Germinal center (tissue), 1 donor: ENCODE results near the gene EGFL8.

ENCODE experiments used
- DNase-seq: peaks from one replicate; pipeline ENCODE4 v3.0.0; 2012; ENCODE audit warnings: mixed read lengths, low spot score

EGFL8 gene

DNA sequence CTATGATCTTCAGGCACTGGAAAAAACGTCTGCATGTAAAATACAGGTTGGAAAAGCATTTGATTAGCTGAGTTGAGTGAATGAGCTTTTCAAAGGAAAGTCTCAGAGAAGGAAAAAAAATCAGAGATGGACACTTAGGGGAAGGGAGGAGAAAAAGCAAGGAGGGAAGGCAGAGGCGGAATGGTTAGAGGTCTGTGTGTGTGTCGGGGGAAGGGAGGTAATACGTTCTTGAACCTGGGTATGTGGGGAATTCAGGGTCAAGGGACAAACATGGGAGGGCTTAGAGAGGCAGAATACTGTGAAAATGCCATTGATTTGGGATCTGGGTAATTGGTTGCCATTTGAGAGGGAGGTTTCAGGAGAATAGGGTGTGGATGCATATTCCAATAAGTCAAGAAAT is 17.7 kb upstream of the EGFL8 start:
- no peak for DNase-seq

DNA sequence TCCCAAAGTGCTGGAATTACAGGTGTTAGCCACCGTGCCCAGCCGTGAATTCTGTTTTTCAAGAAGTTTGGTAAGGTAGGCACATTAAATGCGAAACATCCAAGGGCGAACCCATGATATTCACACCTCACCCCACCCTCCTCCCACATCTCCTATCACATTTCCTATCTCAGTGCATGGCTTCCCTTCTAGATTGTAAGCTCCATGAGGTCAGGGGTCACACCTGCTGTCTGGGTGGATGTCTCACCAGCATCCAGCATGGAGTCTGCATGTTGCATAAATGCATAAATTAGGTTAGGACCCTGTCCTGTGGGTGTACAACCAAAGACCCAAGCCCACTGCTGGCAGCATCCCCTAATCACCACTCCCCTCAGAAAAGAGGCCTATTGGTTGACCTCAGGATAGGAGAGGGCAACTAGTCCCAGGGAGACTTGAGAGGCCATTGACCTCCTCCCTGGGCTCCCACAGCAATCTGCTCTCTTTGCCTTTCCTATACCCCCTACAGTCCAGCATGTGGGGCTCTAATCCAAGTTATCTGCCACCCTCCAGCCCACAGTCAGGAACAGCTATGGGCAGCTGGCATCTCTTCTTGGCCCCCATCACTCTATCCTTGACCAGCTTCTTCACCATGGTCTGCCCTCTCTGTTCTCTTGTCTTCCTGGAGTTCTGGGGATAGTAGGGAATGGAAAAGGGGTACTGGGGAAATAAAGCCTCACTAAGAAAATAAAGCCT is 16.8 kb upstream of the EGFL8 start:
- no peak for DNase-seq

DNA sequence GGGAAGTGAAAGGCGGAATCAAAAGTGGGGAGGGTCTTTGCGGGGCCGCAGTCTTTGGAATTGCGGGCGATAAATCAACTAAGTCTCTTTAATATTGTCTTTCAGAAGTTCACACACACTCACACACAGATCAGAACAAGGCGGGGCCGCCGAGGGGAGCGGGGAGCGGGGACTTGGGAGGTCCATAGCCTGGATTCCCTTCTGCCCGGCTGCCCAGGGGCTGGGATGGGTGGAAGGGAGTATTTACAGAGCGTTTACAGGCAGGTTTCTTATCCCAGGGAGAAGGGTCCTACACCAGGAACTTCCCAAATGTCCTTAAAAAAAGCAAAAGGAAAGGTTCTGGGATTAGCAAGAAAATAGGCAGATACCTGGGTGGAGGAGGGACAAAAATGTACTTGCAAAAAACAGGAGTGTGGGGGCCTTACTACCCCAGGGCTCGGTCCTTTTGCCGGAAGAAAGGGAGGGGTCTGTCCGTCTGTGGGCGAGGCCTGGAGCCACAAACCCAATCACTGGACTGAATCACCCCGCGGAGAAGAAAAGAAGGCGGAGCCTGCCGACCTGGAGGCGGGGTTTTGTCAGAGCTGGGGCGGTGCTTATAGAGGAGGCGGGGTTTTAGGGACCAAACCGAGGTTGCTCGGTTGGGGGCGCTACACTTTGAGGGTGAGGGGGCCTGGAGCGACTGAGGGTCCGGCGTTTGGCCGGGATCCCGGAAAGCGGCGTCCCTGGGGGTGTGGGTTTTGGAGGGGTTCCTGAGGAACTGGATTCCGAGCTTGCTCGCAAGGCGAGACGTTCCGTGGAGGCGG is 15.9 kb upstream of the EGFL8 start:
- DNase-seq: peak; percentile 40

DNA sequence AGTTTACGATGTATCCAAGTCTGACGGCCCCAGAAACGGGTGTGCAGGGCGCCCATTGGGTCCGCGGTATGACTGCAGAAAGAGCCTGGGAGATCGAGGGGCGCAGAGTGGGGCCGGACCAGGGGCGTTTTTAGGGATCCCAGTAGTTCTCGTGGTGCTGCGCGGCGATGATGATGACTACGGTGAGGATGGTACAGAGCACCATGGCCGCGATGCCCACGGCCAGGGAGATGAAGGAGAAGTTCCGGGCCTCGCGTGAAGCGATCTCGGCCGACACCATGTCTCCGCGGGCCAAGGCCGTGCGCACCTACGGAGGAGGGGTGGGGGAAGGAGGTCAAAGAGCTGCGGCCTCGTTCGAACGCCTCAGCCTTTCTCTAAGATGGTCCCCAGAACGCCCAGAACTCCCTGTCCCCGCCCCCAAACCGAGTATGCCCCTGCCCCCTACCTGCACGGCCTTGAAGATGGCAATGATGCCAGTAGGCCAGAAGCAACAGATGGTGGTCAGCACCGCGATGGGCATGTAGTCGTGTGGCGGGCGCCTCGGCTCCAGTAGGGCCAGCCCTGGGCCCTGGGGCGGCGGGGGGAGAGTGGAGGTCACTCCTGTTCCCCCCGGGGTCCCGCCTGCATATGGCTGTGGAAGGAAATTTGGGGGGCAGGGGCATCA is 15.2 kb upstream of the EGFL8 start:
- DNase-seq: no peak

DNA sequence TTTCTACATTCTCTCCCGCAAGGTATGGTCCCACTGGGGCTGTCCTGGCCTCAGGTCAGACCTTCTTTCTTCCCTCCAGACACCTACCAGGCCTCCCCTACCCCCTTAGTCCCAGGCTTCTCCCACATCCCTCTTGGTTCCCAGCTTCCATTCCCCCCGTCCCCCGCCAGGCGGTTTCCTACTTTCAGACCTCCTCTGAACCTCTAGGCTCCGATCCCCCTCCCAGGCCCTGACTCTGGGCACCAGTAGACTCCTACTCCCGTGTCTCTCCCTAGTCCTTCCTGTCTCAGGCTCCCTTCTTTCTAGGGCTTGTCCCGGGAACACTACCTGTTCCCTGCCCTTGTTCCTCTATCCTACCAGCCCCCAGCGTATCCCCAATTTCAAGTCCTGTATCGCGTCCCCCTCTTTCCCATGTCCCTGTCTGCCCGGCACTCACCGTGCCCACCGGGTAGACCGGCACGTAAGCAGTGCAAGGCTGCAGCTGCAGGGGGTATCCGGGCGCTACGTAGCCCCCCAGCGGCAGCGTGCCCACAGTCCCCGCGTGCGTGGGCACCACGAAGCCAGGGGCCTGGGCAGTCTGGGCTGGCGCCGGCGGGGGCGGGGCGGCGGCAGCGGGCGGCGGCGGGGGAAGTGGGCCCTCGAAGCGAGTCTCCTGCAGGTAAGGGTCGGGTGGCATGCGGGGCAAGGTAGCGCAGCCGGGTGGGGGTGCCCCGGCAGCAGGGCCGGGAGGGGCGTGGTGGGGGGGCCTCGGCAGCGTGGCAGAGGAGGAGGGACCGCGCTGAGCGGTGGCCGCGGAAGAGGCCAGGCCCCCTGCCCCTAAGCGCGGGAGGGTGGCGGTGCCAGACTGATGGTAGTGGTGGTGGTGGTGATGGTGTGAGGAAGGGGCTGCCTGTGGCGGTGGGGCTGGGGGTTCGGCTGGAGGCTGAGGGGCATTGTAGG is 14.2 kb upstream of the EGFL8 start:
- DNase-seq: no peak

DNA sequence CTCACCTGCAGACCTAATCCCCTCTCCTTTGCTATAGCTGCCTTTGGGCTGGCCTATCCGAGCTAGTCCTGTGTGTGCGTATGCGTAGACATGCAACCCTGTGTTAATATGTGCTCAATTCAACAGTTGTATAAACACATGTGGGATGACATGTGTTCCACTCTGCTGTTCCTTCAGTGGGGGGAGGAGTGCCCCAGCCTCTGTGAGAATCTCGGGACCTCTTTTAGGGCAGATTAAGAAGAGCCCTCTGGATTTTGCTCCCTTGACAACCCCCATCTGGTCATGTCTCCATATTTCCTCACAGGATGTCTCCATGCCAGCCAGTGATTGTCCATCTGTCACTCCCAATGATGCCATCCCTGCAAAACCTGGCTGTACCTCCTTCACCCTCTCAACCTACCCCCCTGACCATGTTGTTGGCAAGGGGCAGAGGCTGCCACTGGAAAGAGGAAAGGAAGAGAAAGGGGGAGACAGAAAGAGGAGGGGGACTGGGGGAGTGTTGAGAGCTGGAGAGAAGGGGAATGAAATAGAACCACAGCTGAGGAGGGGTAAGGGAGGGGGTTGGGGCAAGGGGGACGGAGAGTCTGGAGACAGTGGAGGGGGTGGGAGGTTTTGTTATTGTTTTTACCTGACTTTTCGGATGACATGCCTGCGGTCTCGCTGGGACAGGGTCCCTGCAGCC is 13.1 kb upstream of the EGFL8 start:
- no peak for DNase-seq

DNA sequence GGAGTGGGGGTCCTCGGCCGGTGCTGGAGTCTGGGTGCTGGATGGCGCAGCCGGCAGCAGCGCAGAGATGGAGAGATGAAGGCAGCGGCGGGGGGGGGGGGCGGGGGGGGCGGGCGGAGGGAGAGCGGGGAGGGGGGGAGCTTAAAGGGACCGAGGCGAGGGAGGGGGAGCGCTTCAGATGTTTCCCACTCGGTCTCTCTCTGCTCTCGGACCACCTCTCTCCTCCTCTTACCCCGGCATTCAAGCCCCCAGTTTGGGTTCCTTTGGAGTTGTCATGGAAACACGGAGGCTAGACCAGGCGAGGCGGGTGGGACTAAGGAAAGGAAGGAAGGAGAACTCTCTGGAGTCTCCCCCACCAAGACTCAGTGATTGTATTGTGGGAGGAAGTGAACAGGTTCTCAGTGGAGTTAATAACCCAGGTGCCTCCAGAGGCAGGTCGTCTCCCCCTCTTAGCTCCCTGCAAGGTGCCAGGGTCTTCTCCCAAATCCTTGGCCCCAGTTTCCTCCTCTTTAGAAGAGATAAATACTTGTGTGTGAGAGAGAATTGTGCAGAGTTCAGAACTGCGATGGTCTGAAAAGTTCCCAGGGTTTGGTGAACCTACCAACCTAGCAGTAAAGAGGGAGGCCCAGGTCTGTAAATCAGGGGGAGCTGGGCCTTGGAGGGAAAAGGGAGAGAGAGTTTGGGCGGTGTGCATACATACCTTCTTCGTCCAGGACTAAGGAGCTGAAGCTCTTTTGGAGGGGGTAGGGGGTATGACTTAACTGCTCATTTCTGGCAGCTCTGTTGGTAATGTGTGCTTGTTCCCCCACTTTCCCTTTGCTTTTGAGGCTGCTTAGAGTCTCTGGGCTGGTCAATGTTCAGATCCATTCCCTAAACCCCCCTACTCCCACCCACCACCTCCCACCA is 12.3 kb upstream of the EGFL8 start, which contains the start of gene PRRT1:
PRRT1 (minus strand) TSS at position 77 of the 906 bp plus-strand sequence. CDS start 112 bp downstream, outside the sequence.
- DNase-seq: no peak

DNA sequence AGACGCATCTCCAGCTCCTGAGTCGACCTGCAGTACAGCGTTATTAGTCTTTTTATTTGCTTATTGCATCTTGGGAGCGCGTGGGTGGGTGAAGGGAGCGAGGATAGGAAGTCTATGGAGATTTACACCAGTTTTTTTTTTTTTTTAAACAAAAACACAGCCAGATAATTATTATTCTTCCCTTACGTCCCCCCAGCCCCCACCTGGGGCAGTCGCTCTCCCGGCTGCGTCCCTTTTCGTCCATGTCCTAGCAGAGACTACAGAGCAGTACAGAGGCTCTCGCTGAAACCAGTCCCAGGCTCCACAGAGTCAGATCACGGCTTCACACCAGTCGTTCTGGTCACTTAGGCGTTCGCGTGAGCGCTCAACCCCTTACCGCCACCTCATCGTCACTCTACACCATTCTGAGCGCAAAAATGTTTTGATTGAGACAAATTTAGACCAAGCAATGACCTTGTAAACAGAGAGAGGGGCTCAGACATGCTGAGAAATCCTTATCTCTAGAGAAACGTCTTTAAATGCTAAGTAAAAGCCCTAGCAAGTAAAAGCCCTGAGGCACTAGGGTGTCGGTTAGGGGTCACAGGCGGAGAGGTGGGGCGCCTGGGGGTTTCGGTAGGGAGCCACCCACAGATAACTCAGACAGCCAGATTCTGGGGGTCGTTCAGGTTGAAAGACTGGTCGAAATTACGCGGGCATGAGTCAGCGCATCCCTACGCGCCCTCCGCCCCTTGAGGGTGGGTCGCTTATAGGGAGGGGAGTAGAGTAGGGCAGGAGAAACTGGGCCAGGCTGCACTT is 11.4 kb upstream of the EGFL8 start:
- no peak for DNase-seq

DNA sequence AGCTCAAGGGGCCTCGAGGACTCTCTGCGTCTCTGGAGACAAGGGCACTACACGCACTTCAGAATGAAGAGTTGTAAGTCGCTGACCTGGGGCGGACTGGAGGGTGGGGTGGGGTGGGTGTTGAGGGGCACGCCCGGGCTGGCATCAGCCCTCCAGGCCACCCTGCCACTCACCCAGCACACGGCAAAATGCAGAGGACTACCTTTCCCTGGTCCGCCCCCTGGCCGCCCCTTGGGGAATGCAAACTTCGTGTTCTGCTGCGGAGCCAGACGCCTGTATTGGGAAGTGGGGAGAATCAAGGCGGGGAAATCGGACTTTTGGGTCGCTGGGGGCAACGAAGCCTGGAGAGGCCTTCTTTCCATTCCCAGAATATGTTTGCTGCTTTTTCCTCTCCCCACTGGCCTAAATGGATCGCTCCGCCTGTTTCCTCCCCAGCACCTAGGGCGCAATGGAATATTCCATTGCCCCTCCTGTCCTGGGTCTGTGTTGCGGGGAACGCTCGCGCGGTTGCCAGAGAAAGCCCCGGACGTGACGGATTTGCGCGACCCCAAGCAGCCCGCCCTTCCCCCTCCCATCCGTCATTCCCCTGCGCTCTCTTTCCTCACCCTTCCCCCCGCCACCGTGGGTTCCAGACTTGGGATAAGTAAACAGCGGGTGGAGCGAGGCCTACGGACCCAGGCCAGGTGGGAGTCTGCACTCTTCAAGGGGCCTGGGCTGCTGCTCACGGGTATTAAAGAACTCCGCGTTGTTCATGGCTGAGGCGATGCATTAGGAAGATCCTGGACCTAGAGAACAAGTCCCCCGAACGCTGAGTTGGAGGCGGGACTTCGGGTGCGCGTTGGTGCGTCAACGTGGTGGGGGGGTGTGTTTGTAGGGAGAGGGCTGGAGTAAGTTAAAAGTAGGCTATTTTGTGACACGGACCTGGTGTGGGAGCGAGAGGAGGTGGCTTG is 10.6 kb upstream of the EGFL8 start, which contains the start of gene PPT2:
PPT2 (plus strand) TSS at position 578 of the 950 bp plus-strand sequence. CDS start 454 bp downstream, outside the sequence.
- DNase-seq: peak; percentile 37

DNA sequence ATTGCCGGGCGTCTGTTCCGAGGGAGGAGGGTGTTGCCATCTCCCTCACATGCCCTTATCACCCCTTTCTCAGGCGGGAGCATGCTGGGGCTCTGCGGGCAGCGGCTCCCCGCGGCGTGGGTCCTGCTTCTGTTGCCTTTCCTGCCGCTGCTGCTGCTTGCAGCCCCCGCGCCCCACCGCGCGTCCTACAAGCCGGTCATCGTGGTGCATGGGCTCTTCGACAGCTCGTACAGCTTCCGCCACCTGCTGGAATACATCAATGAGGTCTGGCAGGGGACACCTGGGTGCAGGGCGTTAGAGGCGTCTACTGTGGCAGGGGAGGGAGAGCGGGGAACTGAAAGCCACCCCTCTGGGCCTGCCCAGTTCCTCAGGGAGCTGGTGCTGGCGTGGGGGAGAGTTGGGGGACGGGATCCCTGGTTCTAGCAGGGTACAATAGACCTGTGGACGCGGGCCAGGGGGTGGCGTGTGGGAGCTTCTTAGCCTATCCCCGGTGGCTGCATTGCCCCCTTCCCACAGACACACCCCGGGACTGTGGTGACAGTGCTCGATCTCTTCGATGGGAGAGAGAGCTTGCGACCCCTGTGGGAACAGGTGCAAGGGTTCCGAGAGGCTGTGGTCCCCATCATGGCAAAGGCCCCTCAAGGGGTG is 9.8 kb upstream of the EGFL8 start:
- peak; percentile 85 for DNase-seq

DNA sequence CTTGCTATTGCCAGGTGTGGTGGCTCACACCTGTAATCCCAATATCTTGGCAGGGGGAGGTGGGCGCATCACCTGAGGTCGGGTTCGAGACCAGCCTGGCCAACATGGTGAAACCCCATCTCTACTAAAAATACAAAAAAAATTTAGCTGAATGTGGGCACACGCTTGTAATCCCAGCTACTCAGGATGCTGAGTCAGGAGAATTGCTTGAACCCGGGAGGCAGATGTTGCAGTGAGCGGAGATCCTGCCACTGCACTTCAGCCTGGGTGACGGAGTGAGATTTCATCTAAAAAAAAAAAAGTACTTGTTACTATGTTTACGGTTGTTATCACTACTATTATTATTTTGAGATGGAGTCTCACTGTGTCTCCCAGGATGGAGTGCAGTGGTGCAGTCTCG is 7.5 kb upstream of the EGFL8 start:
- DNase-seq: no peak

DNA sequence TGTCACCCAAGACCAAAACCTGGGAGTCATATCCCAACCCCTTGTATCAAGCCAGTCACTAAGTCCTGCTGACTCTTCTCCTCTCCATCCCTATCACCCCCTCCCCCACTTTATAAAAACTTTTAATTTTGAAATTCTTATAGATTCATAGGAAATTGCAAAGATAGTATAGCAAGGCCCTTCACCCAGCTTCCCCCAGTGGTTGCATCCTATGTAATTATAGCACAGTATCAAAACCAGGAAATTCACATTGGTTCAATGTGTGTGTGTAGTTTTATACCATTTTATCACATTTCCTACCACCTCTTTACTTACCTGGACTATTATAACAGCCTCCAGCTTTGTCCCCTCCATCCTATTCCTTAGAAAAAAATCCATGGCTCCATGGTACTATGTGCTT is 6.3 kb upstream of the EGFL8 start:
- DNase-seq: no peak

DNA sequence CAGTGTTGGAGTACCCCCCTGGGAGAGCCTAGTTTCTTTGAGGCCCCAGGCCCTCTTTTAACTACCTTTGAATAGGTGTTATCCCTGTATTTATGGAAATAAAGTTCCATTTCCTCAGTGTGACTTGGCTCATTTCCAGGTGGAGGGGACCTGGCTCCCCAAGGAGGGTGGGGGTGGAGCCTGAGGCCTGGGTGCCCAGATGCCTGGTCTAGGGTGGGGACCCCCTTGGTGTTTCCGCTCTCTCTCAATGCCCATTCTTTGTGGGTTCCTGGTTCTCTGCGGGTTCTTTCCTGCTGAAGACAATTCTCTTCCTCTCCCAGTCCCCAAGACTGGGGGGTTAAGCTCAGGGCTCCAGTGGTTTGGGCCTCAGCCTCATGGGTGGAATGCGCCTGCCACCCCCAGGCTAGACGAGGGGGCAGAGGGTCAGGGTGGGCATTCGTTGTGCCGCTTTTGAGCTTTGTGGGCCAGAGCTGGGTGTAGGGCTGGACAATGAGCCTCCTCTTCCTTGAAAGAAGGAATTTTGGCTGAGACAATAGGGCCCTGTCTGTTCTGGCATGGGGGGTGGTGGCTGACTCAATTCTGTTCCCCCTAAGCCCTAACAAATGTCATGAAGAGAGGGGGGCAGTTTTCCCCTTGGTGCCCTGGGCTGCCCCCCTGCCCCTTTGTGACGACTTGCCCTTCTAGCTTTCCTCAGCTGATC is 686 bp upstream of the EGFL8 start:
- no peak for DNase-seq

DNA sequence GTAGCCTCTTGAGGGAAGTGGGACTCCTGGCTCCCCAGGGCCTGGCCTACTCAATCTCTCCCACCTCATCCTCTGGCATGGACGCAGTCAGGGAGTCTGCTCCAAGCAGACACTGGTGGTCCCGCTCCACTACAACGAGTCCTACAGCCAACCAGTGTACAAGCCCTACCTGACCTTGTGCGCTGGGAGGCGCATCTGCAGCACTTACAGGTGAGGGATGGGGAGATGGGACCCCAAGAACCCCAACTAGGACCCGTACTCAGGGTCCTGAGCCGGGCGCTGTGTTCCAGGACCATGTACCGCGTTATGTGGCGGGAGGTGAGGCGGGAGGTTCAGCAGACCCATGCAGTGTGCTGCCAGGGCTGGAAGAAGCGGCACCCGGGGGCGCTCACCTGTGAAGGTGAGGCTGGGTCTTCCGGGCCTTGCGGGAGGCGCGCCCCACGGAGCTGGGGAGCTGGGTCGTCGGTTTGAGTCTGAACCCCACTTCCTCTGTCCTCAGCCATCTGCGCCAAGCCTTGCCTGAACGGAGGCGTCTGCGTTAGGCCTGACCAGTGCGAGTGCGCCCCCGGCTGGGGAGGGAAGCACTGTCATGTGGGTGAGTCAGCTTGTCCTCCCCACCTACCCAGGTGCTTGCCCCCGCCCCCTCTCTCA is 2.1 kb downstream of the EGFL8 start:
- DNase-seq: no peak

DNA sequence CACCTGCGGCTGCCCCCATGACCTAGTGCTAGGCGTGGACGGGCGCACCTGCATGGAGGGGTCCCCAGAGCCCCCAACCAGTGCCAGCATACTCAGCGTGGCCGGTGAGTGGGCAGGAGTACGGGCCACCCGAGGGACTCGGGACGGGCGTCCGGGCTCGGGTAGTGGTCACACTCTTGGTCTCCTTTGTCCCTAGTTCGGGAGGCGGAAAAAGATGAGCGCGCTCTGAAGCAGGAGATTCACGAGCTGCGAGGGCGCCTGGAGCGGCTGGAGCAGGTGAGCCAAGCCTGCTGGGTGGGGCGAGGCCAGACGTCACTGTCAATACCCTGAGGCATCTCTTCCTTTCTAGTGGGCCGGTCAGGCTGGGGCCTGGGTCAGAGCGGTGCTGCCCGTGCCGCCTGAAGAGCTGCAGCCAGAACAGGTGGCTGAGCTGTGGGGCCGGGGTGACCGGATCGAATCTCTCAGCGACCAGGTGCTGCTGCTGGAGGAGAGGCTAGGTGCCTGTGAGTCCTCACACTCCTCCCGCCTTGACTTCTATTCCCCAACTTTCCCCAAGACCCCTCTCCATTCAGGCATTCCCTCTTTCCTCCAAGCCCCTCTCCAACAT is 2.9 kb downstream of the EGFL8 start:
- no peak for DNase-seq

DNA sequence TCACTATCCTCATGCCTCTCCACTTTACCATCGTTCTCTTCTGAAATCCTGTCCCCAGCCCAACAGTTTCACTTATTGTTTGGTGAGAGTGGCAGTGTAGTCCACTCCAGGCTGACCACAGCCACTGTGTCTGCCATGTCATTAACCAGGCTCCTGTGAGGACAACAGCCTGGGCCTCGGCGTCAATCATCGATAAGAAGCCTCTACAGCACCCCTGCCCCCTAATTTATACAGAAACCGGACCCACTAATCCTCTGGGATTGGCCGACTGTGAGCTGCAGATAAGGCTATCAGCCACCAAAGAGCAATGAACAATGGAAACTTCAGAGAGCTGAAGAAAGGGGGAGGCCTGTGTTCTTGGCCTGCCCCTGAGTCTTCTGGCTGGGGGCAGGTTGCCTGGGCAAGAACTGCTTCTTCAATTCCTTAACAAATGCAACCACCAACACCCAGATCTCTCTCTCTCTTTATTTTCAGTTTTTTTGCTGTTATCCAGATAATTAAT is 3.4 kb downstream of the EGFL8 start:
- DNase-seq: no peak
